HG02970 (cell line): ENCODE data around the gene IQGAP2.

Experiments used
- ATAC-seq: cut with Tn5 transposase; IDR thresholded peaks from one replicate; pipeline ENCODE4 v1.9.1; 2021; ENCODE audit warnings: mild to moderate bottlenecking, moderate library complexity, moderate number of reproducible peaks; ENCODE audit not compliant: unreplicated experiment, low FRiP score

IQGAP2 gene

DNA sequence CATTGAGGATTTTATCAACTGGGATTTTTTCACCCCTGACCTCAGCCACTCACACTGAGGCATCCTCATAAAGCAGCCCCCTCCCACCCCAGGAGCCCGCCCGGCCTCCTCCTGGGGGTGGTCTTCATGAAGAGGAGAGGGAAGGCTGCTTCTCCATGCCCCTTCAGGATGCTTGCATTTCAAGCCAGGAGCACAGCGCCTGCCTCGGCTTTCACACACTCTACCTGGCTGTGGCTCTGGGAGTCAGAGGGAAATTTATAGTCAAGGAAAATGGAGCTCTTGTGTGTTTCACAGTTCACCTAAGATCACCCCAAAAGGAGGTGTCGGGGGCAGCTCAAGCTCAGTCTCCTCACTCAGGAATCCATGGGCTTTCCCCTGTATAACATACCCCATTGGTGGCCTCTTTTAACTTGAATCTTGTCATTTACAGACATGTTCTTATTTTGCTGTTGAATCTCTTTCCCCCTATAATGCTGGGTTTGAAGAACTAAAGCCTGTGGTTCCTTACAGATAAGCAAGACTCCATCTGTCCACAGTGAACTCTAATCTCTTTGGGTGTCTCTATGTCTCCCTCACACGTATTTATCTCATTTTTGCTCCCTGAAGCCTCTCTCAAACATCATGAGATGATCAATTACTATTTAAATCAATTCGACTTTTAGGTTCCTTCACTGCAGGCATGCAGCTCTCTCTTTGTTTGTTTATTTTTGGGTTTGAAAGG lies 22.6 kb upstream of the IQGAP2 start:
- no peak for ATAC-seq

GRCh38 chr5:76383126-76383832 lies 19.8 kb upstream of the IQGAP2 start:
- ATAC-seq: no peak

DNA sequence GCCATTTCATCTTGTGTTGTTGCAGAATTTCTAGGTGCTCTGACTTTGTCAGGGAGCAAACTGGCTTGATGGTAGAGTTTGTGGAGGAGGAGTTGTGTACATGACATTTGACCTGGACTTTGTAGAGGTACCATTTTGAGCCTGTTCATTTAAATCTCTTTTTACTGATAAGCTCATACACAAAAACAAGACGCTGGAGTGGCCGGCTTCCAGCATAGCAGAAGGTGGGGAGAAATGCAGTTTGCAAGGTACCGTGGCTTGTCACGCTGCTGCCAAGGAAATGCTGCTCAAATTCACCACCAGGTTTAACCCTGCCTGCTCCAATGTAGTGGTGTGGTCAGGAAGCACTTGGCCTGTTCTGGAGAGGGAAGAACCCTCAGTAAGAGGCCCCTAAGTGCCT lies 18.9 kb upstream of the IQGAP2 start:
- no peak for ATAC-seq

DNA sequence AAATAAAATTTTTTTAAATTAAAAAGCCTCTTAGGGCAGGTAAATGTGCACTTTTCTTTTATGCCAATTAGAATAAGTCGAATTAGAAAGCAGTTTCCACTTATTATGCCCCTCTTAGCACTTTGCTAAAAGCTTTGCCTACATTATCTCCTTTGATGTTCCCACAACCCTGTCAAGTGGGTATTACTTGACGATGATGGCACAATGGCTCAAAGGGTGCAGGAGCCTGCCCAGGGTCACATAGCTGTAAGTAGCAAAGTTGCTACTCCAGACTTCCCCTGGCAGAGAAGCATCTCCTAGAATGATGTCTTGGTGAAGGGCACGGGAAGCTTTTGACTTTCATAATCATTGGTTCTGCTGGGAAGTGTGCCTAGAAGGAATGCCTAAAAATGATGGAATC lies 18.4 kb upstream of the IQGAP2 start:
- ATAC-seq: no peak

- no peak for ATAC-seq
Measured at GRCh38 chr5:76385540-76385939, 17.5 kb upstream of the IQGAP2 start.

- no peak for ATAC-seq
Measured at GRCh38 chr5:76386360-76386759, 16.7 kb upstream of the IQGAP2 start.

DNA sequence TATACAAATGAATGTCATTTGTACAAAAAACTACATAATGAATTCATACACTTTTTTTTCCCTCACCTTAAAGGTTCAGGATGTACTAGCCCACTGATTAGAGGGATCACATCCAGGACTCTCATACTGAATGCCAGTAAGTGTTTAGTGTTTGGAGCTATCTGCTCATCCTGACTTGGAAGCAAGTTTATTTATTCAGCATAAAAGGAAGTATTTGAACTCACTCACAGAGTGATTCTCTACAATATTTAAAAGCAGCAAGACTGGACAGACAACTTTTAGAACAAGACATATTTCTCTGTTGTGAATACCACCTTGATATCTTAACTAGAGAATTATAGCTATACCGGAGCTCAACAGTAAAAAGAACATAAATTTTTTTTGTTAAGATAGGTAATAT lies 14.8 kb upstream of the IQGAP2 start:
- ATAC-seq: no peak

DNA sequence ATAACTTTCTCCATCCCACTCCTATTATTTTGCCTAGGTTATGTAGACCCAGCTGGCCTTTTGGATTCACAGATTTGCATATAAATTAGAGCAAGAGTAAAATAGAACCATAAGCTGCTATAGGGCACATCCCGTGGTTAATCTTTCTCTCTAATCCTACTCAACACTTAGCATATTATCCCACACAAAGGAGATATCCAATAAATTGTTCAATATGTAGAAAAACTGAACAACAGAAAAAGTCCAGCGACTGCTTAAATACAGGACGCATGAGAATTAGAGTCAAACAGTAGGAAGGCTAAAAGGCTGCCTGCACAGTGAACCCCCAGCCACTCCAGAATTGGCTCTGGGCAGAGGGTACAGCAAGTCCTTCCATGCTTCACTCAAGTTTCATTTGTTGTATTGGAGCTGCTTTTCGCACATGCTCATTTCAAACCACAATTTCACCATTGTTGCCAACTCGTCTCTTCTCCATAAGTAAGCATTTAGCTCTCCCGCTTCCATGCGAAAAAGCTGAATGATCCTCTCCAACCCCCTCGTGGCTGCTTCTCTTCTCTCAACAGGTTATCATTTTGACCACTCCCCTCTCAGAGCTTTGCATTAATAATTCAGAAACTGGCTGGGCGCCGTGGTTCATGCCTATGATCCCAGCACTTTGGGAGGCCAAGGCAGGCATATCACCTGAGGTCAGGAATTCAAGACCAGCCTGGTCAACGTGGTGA lies 14.1 kb upstream of the IQGAP2 start:
- ATAC-seq: no peak

DNA sequence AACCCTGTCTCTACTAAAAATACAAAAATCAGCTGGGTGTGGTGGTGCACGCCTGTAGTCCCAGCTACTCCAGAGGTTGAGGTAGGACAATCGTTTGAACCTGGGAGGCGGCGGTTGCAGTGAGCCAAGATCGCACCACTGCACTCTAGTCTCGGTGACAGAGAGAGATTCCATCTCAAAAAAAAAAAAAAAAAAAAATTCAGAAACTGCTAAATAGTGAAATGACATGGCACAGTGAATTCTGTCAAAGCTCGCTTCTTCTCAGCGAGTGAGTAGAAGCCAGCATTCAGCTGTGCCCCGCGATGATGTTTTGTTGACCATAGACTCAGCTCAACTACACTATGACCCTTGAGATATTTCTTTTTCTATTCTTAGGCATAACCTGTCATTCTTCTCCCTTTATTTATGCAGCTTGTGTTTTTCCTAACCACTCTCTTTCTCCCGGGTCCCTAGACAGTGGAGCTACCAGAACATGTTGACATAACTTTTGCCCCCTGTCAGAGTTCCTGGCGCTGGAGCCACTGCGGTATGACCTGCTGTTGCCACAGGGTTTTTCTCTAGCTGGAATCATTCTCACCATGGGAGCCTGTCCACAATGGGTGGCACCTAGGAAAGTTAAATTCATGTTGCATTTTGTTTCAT lies 13.5 kb upstream of the IQGAP2 start:
- ATAC-seq: no peak

GRCh38 chr5:76391014-76391413 lies 12.1 kb upstream of the IQGAP2 start:
- no peak for ATAC-seq

DNA sequence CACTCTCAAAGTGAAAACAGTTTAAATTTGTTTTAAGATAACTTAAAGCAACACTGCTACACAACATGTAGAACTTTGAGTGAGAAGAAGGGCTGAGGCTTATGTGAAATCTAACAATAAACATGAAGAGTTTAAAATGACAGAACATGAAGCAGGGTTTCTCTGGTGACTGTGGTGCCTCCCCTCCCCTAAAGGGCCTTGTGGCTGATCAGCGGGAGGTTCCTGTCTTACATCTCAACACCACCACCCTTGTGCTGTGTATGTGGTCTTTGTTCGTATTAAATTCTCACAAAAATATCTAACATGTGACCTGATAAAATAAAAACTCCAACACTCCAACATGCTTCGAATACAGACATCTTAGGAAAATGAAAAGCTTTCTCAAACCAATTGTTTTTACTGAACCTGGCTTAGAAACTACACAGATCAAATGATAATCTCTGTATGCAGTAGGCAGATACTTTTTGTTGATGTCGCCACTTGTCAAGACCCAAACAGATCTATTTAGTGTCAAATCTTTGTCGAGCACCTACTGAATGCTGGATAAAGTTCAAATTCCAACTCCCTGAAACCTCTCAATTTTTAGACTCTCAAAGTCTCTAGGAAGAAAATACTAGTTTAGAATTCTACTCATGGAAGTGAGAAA lies 9.9 kb upstream of the IQGAP2 start:
- no peak for ATAC-seq

DNA sequence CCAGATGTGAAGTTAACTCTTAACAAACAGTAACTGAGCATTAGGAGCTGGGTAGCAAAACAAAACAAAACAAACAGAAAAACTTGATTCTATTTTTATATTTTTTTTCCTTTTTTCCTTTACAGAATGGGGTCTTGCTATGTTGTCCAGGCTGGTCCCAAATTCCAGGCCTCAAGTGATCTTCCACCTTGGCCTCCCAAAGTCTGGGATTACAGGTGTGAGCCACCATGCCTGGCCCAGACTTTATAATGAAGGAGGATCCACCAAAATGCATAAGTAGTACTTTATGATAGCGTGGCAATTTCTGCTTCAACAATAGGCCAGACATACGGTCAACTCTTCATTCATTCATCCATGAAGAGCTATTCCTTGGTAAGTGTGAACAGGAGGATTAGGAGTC lies 5.9 kb upstream of the IQGAP2 start:
- no peak for ATAC-seq

GRCh38 chr5:76399268-76399667 lies 3.8 kb upstream of the IQGAP2 start:
- ATAC-seq: no peak

DNA sequence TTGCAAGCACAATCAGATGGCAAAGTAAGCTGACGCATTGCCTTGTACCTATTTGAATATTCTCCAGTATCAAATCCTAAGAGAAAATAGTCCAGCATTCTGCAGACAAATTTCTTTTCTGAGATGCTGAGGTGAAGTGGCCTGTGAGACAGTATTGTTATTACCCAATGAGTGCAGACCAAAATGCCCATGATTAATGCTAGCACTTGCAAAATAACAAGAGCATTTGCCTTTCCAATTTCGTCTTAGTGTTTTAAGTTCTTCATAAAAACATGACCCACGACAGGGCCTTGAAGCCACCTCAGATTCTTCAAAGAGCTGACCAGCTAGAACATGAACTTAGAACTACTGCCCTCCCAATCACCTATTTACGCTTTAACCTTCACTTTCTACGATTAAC lies 2.6 kb upstream of the IQGAP2 start:
- ATAC-seq: no peak

DNA sequence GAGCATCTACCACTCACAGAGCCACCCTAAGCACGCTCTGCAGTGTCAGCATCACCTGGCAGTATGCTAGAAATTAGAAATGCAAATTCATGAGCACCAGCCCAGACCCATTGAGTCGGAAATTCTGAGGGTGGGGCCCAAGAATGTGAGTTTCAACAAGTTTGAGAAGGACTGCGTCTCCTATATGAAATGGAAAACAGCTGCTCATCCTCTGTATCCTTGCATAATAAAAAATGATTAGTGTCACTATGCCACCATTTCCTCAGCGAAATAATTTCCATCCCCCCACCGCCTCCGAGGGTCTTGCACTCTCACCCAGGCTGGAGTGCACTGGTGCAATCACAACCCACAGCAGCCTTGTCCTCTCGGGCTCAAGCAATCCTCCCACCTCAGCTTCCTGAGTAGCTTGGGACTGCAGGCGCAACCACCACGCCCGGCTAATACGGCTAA lies 1.3 kb upstream of the IQGAP2 start:
- ATAC-seq: no peak

DNA sequence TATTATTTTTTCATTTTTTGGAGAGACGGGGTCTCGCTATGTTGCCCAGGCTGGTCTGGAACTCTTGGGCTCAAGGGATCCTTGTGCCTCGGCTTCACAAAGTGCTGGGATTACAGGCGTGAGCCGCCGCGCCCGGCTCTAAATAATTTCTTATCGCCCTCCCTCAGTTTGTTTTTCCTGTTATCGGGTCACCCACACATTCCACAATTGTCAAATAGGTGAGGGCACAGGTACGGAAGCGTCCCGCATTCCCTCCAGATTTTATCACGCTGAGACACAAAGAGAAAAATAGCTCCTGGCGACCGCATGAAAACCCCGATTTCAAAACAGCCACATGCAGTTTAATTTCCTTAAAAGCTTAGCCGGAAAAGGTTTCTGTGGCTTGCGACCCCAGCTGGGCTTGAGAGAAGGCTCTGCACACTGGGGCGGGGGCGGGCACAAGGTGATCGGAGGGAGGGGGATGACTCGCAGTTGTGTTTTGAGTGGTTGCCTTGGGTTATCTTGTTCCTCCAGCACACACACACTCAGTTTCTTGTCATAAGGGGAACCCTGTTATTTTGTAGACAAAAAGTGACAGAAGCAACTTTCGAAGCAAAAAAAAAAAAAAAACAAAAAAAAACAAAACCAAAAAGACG lies 717 bp upstream of the IQGAP2 start:
- ATAC-seq: peak; percentile 41

GRCh38 chr5:76403766-76404222 lies 709 bp downstream of the IQGAP2 start:
- ATAC-seq: peak; percentile 24

DNA sequence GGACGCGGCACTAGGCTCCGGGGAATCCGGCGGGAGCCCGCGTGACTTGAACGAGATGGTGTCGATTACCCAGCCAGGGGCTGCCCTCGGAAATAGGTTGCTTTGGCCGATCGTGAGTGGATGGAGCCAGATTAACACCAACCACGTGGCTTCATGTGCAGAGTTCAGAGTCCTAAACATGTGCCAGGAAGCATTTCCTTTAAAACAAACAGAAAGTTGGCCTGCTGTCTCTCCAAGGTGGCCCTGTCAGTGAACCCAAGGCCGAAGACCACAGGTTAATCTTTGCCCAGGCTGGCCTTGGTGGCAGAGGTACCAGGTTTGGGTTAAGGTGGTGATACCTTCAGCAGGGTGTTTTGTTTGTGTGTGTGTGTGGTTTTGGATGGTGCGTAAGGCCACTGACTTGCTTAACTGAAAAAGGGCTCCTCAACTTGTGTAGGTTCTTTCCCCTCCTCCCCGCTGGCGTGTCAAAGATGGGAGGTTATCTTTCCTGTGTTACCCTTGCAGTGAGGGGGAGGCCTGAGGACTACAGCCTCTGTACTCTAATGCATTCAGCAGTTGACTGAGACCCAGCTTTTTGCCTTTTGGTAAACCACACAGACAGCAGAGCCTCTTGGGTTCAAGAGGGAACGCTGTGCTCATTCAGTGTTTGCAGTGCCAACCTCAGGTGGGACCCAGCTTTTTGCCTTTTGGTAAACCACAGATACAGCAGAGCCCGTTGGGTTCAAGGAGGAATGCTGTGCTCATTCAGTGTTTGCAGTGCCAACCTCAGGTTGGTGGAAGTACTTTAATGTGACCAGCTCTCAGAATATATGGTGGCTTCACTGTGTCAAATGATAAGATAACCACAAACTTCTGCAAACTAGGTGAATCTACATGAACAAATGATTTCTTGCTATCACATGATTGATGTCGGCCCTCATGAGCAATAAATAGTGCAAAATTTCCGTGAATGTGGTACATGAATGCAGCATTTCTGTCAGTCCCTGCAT lies 1.4 kb downstream of the IQGAP2 start:
- peak; percentile 18 for ATAC-seq

DNA sequence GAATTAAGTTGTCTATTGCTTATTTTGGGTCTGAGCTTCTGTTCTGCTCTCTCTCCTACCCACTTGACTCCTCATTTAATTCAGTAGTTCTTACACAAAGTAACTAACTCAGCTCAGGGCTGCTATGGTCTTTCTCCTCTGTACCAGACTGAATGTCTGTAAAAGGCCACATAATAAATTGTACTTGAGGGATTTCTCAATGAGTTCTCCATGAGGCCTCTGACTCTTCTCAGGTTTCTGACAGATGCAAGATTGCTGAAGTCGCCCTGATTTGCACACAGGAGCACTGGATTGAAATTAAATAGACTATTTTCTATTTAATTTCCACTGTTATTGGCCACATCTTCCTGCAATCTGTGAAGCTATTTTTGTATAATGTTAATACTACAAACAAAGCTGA lies 2.9 kb downstream of the IQGAP2 start:
- ATAC-seq: no peak
